ENCODE data around the gene CCDC81.
"Not testable (repeated sequence)": the region's sequence is repeated elsewhere in the genome, so short reads cannot be mapped to it uniquely, and the experiment has no call there.

CCDC81 gene

DNA sequence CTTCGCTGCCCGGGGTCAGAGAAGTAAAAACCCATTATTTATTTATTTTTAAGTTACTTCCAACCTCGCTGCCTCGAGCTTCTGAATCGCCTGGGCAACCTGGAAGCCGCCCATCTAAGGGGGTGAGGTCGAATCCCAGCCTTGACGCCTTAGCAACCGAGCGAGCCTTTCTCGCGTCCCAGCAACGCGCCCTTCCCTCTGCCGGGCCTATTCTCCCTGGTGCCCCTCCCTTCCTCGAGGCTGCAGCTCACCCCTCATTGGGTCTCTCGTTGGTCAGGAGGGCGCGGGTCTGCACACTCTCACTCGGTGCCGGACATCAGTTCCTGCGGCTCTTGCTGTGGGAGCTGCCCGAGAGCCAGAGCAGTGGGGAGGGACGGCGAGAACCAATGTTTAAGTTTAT lies at the start of gene CCDC81:
TSS of gene CCDC81 (plus strand) at position 302 of the 400 bp plus-strand sequence. CDS start 277 bp downstream, outside the sequence.
- DNase-seq (ENCODE audit: low read depth in 3 of 3), result no peak

DNA sequence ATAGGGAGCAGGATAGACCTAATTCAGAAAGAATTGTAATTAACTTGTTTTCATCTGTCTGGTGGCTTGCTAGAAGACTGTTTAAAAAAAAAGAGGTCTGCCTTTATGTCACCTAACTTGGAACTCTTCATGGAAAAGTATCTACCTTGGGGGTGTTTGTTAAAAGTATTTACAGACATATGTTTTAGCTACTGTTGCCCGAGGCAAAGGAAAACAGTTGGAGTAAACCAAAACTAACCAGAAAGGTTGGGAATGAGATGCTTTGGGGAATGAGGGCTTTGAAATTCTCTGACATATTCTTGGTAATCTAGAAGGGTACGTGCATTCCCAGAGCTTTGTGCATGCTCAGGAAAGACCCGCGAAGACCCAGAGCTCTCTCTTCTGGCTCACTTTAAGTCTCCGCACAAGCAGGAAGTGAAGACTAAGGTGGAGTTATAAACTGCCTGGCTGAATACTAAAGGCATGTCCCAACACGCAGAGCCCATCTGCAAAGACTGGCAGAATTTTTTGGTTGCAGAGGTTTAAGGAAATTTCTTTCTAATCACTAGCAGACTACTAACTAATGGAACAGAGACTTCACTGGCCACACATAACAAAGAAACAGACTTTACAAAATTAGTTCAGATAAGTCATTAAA lies 39.4 kb upstream of the CCDC81 start:
- DNase-seq (ENCODE audit: low read depth in 3 of 3), result no peak

DNA sequence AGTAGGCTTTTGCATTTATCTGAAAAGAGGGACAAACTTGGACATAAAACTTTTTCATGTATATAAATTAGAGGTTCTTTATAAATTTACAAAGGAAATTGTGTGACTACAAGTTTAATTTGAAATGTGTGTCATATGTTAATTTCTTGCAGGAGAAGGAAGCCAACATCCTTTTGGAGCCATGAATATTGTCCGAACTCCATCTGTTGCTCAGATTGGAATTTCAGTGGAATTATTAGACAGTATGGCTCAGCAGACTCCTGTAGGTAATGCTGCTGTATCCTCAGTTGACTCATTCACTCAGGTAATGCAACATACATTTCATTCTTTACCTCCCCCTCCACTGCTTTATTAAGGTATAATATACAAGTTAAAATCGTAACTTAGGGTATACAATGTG lies 37.5 kb upstream of the CCDC81 start:
- DNase-seq (ENCODE audit: low read depth in 3 of 3), result no peak

DNA sequence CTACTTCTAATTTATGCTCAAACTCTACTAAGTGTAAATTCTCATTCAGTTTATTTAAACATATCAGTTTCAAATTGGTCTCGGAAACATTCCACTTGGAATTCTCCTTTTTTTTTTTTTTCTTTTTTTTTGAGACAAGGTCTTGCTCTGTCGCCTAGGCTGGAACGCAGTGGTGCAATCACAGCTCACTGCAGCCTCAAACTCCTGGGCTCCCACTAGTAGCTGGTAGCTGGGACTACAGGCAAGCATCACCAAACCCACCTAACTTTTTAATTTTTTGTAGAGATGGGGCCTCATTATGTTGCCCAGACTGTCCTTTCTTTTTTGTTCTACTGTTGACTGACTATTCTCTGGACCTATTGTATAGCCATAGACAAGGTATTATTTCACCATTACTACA lies 33.3 kb upstream of the CCDC81 start:
- no peak for DNase-seq (ENCODE audit: low read depth in 3 of 3)

DNA sequence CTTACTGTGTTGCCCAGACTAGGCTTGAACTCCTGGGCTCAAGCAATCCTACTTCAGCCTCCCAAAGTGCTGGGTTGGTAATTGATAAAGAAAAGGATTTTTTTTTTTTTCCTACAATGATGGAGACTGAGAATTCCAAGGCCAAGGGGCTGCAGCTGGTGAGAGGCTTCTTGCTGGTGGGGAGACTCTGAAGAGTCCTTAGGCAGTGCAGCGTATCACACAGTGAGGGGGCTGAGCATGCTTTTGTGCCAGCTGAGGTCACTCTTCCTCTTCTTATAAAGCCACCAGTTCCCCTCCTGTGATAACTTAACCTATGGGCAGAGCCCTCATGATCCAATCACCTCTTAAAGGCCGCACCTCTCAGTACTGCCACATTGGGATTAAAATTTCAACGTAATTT lies 28.2 kb upstream of the CCDC81 start:
- no peak for DNase-seq (ENCODE audit: low read depth in 3 of 3)

DNA sequence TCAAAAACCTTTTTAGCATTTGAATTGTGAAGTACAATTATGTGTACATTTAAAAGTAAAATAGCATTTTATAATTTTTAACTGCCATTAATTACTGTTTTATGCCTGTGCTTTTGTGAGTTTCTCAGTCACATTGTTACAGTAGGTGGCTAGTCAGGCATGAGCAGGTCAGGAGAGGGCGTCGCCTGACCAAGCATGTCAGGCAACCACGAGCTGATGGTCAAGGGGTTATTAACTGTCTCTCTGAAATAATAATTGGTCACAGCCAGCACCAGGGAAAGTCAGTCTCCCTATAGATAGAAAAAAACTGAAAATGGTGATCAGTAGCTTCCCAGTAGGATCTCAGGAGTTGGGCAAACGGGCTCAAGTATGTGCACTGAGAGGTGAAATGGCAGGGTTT lies 19.4 kb upstream of the CCDC81 start:
- DNase-seq (ENCODE audit: low read depth in 3 of 3), result no peak

DNA sequence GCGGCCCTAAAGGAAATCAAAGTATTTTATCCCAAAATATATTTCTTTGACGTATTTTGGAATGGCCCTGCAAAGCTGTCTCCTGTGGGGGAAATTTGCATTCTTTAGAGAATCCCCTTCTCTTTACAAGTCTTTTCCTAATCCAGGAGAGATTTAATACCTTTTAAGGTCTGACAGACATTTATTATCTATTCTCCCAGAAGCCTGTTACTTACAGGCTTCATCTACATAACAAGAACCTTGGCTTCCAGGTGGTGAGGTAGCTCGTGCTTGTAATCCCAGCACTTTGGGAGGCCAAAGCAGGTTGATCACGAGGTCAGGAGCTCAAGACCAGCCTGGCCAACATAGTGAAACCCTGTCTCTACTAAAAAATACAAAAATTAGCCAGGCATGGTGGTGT lies 17.3 kb upstream of the CCDC81 start:
- DNase-seq (ENCODE audit: low read depth in 3 of 3), result not testable (repeated sequence)

DNA sequence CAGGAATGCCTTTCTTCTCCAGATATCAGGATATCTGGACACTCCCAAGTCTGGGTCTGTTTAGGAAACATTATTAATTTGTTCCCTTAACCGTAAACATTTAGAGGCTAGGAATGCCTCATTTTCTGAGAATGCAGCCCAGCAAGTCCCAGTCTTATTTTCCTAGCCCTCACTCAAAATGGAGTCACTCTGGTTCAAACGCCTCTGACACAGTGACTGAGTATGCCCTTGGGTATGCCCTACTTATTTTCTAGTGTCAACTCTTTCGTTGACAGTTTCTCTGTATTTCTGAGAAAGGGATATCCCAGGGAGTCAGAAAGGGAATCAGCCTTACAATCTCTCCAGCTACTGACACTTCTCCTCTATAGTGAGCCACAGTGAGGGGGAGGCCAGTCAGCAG lies 16.0 kb upstream of the CCDC81 start:
- DNase-seq (ENCODE audit: low read depth in 3 of 3), result no peak

DNA sequence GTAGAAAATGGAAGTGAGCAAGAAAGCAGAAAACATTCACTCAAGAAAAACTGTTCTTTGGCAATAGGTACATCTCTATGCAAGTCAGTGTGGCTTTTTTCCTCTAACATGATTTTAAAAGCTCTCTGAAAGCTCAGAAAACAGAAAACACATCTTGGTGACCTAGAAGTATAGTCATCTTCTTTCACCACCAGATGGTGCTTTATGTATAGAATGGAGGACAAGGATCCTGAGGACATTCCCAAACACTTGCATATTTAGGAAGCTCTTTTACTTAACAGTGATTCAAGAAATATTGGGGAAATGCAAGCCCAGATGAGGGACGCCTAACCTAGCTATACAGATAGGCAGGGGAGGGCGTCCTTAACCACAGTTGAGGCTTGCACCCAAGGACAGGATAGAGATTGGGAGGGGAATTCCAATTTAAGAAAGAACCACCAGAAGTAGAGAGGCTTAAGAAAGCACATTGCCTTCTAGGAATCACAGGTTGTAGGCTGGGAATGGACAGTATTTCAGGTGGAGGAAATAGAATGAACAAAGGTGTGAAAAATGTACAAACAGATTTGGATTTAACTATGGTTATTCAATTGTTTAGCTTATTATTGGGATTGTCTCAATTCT lies 13.8 kb upstream of the CCDC81 start:
- no peak for DNase-seq (ENCODE audit: low read depth in 3 of 3)

DNA sequence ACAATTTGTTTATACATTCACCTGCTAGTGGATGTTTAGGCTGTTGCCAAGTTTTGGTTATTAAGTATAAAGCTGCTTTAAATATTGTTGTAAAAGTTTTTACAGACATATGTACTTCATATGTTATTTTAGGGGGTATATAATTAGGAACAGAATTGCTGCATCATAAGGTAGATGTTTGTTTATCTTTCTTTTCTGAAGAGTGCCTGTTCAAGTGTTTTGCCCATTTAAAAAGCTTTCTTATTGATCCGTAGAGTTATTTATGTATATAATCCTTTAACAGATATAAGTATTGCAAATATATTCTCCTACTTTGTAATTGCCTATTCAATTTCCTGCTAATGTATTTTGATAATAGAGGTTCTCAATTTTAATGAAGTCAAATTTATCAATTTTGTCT lies 11.3 kb upstream of the CCDC81 start:
- DNase-seq (ENCODE audit: low read depth in 3 of 3), result no peak

DNA sequence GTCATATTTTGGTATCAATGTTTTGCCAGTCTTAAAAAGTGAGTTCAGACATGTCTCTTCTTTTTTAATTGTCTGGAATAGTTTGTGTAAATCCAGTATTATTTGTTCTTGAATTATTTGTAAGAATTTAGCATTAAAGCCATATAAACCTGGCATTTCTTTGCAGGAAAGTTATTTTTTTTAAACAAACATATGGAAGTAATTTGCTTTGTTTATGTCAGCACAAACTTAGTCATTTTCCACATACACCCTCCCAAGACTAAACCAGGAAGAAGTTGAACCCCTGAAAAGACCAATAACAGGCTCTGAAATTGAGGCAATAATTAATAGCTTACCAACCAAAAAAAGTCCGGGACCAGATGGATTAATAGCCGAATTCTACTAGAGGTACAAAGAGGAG lies 9.1 kb upstream of the CCDC81 start:
- no peak for DNase-seq (ENCODE audit: low read depth in 3 of 3)

DNA sequence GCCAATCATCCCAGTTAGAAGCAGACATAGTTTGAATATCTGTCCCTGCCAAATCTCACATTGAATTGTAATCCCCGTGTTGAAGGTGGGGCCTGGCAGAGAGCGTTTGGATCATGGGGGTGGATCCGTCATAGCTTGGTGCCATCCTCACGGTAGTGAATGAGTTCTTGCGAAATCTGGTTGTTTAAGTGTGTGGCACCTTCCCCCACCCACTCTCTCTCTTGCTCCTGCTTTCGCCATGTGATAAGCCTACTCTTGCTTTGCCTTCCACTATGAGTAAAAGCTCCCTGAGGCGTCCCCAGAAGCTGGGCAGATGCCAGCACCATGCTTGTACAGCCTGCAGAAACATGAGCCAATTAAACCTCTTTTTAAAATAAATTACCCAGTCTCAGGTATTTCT lies 5.0 kb upstream of the CCDC81 start:
- no peak for DNase-seq (ENCODE audit: low read depth in 3 of 3)

DNA sequence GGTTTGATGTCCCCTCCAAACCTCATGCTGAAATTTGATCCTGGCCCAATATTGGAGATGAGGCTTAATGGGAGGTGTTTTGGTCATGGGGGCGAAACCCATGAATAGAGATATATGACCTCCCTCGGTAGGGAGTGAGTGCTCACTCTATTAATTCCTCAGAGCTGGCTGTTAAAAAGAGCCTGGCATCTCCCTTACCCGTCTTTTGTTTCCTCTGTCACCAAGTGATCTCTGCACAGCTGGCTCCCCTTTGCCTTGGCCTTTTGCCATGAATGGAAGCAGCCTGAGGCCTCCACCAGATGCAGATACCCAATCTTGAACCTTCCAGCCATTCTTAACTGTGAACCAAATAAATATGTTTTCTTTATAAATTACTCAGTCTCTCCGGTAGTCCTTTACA lies 4.5 kb upstream of the CCDC81 start:
- DNase-seq (ENCODE audit: low read depth in 3 of 3), result no peak

DNA sequence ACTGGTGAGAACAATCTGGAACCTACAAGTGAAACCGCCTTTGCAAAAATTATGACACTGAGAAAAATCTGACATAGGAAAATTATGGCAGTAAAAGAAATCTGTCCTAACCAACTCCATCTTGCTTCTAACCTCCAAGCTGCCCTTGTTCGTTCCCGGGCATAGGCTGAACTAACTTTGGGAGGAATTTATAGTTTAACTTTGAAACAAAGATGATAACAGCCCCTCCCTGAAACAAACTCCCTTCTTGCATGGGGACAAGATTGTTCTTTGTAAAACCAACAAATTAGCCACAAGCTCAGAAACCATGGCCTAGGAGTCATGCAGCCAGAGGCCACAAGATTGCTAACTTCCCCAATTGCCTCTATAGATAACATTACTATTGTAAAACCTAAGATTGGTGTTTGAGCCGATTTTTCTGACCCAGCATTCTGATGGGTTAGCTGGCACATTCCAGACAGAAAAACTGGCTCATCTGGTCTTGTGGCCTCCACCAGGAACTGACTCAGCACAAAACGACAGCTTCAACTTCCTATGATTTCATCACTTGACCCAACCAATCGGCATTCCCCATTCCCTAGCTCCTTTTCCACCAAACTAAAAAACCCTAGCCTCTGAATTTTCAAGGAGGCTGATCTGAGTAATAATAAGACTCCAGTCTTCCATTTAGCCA lies 3.6 kb upstream of the CCDC81 start:
- DNase-seq (ENCODE audit: low read depth in 3 of 3), result no peak

DNA sequence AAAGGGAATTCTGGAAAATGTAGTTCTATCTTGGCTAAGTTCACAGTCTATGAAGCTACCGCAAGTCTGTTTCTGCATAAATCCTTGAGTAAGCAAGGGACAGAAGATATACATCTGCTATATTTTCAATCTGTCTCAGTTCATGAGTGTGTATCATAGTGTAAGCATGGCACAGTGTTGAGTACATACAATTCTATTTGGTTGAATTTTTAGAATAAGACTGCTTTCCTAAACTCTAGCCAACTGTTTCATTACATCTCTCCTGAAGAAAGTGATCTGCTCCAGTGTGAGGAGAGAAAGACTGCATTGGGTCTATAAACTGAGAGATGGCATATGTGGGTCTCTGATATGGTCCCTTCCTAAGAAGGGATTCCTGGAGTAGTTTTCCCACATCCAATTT lies 2.6 kb upstream of the CCDC81 start:
- DNase-seq (ENCODE audit: low read depth in 3 of 3), result no peak

DNA sequence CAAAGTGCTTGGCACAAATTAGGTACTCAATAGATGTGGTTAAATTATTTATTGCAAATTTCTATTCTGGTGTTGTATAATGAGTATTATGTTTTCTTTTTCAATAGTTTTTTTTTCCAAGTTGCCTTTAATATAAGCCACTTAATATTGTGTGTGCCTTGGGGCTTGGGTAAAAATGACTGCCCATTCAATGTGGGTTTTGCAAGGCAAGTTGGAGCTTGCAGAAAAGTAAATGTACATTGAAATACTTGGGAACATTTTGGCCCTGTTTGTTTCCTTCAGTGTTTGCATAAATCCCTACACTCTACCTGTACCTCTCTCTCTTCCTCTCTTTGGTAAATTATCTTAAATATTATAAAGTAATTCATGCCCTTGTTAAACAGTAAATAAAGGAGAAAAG lies 2.1 kb upstream of the CCDC81 start:
- DNase-seq (ENCODE audit: low read depth in 3 of 3), result no peak

DNA sequence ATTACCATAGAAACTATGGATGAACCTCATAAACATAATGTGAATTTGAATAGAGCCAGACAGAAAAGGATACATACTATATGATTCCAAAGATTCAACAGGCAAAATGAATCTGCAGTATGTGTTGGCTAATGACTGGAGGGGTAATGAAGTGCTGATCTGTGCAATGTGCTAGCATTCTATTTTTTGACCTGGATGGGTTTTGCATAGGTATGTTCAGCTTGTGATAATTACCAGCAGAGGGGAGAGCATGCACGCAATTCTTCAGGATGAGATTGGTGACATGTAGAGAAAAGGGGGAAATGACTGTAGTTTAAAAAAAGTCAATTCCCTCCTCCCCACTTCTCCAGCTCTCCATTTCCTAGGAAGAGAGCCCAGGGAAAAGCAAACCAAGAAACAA lies 618 bp upstream of the CCDC81 start:
- no peak for DNase-seq (ENCODE audit: low read depth in 3 of 3)

DNA sequence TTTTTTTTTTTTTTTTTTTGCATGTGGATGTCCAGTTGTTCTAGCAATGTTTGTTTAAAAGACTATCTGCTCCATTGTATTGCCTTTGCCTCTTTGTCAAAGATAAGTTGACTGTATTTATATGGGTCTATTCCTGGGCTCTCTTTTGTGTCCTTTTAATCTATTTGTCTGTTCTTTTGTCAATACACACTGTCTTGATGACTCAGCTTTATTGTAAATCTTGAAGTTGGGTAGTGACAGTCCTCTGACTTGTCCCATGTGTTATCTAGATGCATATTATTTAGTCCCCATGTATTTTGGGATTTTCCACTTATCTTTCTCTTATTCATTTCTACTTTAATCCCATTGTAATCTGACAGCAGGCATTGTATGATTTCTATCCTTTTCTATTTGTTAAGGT lies 3.3 kb downstream of the CCDC81 start:
- no peak for DNase-seq (ENCODE audit: low read depth in 3 of 3)

DNA sequence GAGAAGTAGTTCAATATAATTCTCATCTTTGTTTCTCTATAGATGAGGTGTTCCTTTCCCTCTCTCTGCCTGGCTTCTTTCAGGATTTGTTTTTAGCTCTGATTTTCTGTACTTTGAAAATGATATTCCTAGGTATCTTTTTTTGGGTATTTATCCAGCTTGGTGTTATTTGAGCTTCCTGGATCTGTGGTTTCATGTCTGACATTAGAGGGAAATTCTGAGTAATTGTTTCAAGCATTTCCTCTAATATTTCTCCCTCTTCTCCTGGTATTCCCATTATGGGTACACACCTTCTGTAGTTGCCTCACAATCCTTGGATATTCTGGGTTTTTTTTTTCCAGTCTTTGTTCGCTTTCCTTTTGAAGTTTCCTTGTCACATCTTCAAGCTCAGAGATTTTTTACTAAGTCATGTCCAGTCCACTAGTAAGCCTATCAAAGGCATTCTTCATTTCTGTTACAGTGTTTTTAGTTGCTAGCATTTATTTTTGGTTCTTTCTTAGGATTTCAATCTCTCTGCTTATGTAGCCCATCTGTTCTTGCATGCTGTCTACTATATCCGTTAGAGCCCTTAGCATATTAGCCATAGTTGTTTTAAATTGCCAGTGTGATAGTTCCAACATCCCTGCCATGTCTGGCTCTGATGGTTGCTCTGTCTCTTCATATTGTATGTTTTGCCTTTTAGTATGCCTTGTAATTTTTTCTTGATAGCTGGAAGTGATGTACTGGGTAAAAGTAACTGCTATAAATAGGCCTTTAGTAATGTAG lies 5.8 kb downstream of the CCDC81 start:
- DNase-seq (ENCODE audit: low read depth in 3 of 3), result no peak

DNA sequence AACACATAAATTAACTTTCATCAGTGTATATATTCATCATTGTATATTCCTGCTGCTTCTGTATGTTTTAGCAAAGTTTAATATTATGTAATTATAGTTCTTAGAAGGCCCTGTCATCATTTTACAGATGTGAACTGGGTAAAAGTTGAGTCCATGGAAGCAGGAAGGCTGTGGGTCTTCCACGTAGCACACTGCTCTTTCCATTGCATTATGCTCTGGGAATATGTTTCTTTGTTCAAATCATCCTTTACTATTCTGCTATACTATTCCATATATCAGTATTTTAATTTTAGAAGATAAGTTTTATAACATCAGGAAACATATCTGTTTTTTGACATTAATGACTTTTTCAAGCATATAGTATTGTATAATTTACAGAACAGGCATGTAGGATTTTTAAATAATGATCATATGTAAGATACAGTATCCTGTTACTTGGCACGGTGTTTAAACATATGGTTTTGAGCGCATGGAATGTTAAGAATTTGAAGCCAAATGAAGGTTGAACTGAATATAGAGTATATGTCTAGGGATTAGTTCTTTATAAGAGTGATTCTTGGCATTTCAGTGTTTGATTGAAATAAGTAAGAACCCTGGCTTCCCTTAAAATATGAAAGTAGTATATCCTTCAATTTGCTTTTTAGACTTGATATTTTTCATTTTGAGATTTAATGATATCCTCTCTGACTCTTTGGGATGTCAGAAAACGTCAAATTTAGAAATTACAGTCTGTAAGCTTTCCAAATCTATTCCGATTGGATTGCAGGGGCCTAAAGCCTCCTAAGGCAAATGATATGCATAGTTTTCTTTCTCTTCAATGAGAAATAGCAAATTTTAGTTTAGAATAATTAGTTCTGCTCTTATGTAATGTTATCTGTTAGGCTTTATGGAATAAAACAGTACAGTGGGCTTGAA lies 8.6 kb downstream of the CCDC81 start:
- DNase-seq (ENCODE audit: low read depth in 3 of 3), result no peak

DNA sequence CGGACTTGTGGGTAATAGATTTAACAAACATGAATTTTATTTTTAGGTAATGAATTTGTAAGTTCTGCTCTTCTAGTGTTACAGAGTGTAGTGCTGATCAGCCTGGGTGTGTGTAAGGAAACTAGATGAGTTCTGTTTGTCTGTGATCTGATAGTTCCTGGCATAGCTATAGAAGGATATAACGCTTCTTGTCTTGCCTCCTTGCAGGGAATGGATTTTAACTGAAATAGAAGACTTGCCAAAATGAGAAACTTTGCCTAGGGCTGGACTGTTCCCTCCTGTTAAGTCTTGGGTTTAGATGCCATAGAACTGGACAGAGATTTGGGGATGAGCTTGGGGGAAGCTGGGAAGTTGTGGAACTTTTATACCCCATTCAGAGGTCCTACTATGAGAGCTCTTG lies 11.6 kb downstream of the CCDC81 start:
- DNase-seq (ENCODE audit: low read depth in 3 of 3), result no peak

DNA sequence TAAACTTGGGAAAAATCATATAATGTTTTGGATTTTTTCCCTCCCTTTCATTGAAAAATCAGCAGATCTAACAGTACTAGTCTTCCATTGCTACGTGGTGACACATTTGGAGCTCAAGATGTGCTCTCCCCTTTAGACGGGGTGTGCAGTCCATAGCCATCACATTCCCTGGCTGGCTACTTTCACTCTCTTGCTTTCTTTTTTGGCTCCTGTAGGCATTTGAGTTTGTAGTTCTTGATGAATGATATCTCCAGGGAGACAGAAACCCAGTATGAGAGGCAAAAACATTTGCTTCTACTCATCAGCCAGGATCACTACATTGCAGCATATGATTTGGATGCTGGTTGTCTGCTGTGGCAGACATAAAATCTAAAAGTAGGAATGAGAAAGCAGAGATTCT lies 12.1 kb downstream of the CCDC81 start:
- DNase-seq (ENCODE audit: low read depth in 3 of 3), result no peak
